ENCODE measurements around the gene PTPN9. TPM values are rescaled to one million over a fixed set of nuclear protein-coding genes. Genes with fewer than 3 reads are reported as not detected.

Gene PTPN9
- total and polyA plus RNA-seq, 4 donors, result 7.1 to 32.4 (median 19.9) TPM

DNA sequence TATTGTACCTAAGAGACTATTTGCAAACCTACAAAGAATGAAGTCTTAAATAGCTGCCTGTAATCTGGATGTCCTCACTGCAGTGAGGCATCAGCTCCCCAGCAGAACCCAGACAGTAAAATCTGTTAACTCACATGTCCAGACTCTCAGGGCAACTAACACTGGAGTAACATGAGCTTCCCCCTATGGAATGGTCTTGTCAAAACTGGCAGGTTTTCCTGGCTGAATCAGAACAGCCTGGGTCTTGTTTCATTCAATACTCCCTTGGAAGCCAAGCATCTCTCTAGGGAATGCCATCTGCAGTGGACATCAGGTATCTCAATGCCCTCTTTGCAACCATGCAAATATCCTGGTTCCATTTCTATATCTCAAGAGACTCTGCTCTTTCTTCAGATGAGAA lies 24.4 kb downstream of the PTPN9 start:
- H3K9me3 ChIP-seq (ENCODE audit: control insufficient read depth in 4 of 4, insufficient read depth in 3 of 4, low read length in 3 of 4), result no peaks in the 10 kb centered on the region
- ATAC-seq (ENCODE audit: insufficient read depth, low FRiP score) (no peak), DNase-seq (no peak)

DNA sequence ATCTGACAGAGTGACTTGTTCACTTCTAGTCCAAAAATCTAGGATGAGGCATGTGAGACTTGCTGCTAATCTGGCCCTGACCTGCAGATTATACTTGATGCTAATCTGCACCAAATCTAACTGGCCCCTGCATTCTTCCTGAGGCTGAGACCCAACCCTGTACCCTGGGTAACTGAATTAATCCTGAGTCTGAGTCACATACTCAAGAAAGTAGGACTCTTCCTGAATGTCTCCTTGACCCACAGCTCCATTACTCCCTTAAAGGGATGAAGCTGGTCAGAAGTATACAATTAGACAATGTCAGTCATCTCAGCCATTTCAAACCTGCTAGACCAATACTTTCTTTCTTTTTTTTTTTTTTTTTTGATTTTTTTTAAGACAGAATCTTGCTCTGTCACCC lies 25.5 kb downstream of the PTPN9 start:
- H3K9me3 ChIP-seq (ENCODE audit: control insufficient read depth in 4 of 4, insufficient read depth in 3 of 4, low read length in 3 of 4), result no peaks in the 10 kb centered on the region
- DNase-seq (no peak), ATAC-seq (ENCODE audit: insufficient read depth, low FRiP score) (no peak)
- H3K36me3 ChIP-seq (ENCODE audit: control insufficient read depth in 4 of 4, insufficient read depth in 4 of 4, low read length in 4 of 4), result peaks cover 0 to 1% (median 0%) of the 10 kb centered on the region in 4 donors
- H3K27ac ChIP-seq (ENCODE audit: low read depth in 1 of 2, low read length in 1 of 2), result no peak overlapping the region
- no peak overlapping the region for H3K9ac ChIP-seq (ENCODE audit: insufficient read depth in 1 of 2, low read length in 2 of 2)
- peaks cover 0 to 7% (median 0%) of the 10 kb centered on the region in 5 donors for H3K4me1 ChIP-seq (ENCODE audit: control insufficient read depth in 5 of 5, insufficient read depth in 5 of 5, low read length in 5 of 5)
- no peaks in the 10 kb centered on the region for H3K27me3 ChIP-seq (ENCODE audit: control insufficient read depth in 3 of 3, insufficient read depth in 3 of 3, low read length in 2 of 3)
- H3K4me3 ChIP-seq, result no peak overlapping the region
- TF ChIP-seq, protein P1, sequence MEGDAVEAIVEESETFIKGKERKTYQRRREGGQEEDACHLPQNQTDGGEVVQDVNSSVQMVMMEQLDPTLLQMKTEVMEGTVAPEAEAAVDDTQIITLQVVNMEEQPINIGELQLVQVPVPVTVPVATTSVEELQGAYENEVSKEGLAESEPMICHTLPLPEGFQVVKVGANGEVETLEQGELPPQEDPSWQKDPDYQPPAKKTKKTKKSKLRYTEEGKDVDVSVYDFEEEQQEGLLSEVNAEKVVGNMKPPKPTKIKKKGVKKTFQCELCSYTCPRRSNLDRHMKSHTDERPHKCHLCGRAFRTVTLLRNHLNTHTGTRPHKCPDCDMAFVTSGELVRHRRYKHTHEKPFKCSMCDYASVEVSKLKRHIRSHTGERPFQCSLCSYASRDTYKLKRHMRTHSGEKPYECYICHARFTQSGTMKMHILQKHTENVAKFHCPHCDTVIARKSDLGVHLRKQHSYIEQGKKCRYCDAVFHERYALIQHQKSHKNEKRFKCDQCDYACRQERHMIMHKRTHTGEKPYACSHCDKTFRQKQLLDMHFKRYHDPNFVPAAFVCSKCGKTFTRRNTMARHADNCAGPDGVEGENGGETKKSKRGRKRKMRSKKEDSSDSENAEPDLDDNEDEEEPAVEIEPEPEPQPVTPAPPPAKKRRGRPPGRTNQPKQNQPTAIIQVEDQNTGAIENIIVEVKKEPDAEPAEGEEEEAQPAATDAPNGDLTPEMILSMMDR (IDR thresholded peaks at IDR 0.05; ENCODE audit: control extremely low read depth, extremely low read depth), result no peak

More for the DNA sequence above, 24.4 kb downstream of the PTPN9 start:
- H3K27me3 ChIP-seq (ENCODE audit: control insufficient read depth in 3 of 3, insufficient read depth in 3 of 3, low read length in 2 of 3), result no peaks in the 10 kb centered on the region
- H3K36me3 ChIP-seq (ENCODE audit: control insufficient read depth in 4 of 4, insufficient read depth in 4 of 4, low read length in 4 of 4), result peaks cover 0 to 1% (median 0%) of the 10 kb centered on the region in 4 donors
- peaks cover 0 to 7% (median 0%) of the 10 kb centered on the region in 5 donors for H3K4me1 ChIP-seq (ENCODE audit: control insufficient read depth in 5 of 5, insufficient read depth in 5 of 5, low read length in 5 of 5)
- H3K4me3 ChIP-seq, result no peak overlapping the region
- H3K27ac ChIP-seq (ENCODE audit: low read depth in 1 of 2, low read length in 1 of 2), result no peak overlapping the region
- no peak overlapping the region for H3K9ac ChIP-seq (ENCODE audit: insufficient read depth in 1 of 2, low read length in 2 of 2)
- TF ChIP-seq, protein P1 (IDR thresholded peaks at IDR 0.05; ENCODE audit: control extremely low read depth, extremely low read depth), result no peak

DNA sequence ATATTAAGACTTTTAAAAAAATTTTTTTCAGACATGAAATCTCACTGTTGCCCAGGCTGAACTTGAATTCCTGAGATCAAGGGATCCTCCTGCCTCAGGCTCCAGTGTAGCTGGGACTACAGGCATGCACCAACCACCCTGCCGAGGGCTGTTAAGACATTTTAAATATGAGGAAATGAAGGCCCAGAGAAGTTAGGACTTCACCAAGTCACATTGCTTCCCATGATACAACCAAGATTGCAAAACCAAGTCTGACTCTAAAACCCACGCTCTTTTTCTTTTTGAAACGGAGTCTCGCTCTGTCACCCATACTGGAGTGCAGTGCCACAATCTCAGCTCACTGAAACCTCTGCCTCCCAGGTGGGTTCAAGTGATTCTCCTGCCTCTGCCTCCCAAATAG lies 28.0 kb downstream of the PTPN9 start:
- TF ChIP-seq, protein P1 (IDR thresholded peaks at IDR 0.05; ENCODE audit: control extremely low read depth, extremely low read depth), result no peak
- H3K27ac ChIP-seq (ENCODE audit: low read depth in 1 of 2, low read length in 1 of 2), result no peak overlapping the region
- peaks cover 0 to 7% (median 0%) of the 10 kb centered on the region in 5 donors for H3K4me1 ChIP-seq (ENCODE audit: control insufficient read depth in 5 of 5, insufficient read depth in 5 of 5, low read length in 5 of 5)
- no peaks in the 10 kb centered on the region for H3K9me3 ChIP-seq (ENCODE audit: control insufficient read depth in 4 of 4, insufficient read depth in 3 of 4, low read length in 3 of 4)
- peak; percentile 34 for ATAC-seq (ENCODE audit: insufficient read depth, low FRiP score)
- 26 to 69% methylated on average over 4 of the region's 4 CpGs for WGBS, 2 donors
- peaks cover 0 to 1% (median 0%) of the 10 kb centered on the region in 4 donors for H3K36me3 ChIP-seq (ENCODE audit: control insufficient read depth in 4 of 4, insufficient read depth in 4 of 4, low read length in 4 of 4)
- no peak overlapping the region for H3K4me3 ChIP-seq
- no peak for DNase-seq
- H3K9ac ChIP-seq (ENCODE audit: insufficient read depth in 1 of 2, low read length in 2 of 2), result no peak overlapping the region
- H3K27me3 ChIP-seq (ENCODE audit: control insufficient read depth in 3 of 3, insufficient read depth in 3 of 3, low read length in 2 of 3), result no peaks in the 10 kb centered on the region

DNA sequence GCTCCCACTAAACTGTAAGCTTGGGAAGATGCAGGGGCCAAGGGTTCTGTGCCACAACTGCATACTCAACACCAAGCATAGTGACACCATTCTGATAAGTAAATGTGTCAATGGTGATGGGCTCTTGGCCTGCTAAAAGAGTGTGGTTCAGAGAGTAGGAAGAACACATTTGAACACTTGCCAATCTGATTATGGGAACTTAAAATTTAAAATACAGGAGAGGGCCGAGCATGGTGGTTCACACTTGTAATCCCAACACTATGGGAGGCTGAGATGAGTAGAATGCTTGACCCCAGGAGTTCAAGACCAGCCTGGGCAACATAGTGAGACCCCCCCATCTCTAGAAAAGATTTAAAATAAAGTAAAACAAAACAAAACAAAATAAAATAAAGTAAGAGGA lies 34.1 kb downstream of the PTPN9 start:
- peaks cover 0 to 8% (median 0%) of the 10 kb centered on the region in 5 donors for H3K4me1 ChIP-seq (ENCODE audit: control insufficient read depth in 5 of 5, insufficient read depth in 5 of 5, low read length in 5 of 5)

More for the DNA sequence above, 34.1 kb downstream of the PTPN9 start:
- Histone ChIP-seq H3K9ac (ENCODE audit: insufficient read depth in 1 of 2, low read length in 2 of 2) (no peak overlapping the region), H3K27me3 (ENCODE audit: control insufficient read depth in 3 of 3, insufficient read depth in 3 of 3, low read length in 2 of 3) (no peaks in the 10 kb centered on the region), H3K4me3 (no peak overlapping the region), H3K9me3 (ENCODE audit: control insufficient read depth in 4 of 4, insufficient read depth in 3 of 4, low read length in 3 of 4) (no peaks in the 10 kb centered on the region), H3K36me3 (ENCODE audit: control insufficient read depth in 4 of 4, insufficient read depth in 4 of 4, low read length in 4 of 4) (peaks cover 0 to 2% (median 0%) of the 10 kb centered on the region in 4 donors), H3K27ac (ENCODE audit: low read depth in 1 of 2, low read length in 1 of 2) (no peak overlapping the region)
- ATAC-seq (ENCODE audit: insufficient read depth, low FRiP score) (no peak), DNase-seq (no peak)
- 34 to 68% methylated on average over 1 of the region's 1 CpG for WGBS, 2 donors
- TF ChIP-seq, protein P1 (IDR thresholded peaks at IDR 0.05; ENCODE audit: control extremely low read depth, extremely low read depth), result no peak

All from lung (tissue), 12 donors.